GM18526 (cell line): Measurements from ENCODE around the gene CSNK1G2.

Experiments used
- POLR2A ChIP-seq: IDR thresholded peaks from 3 replicates; pipeline ENCODE4 v1.6.1; 2011; ENCODE audit not compliant: insufficient read length; ENCODE audit errors: extremely low read depth

CSNK1G2 gene

GRCh38 chr19:2022289-2022688 is 81.3 kb downstream of the CSNK1G2 start:
- TF ChIP-seq POLR2A, result no peak

GRCh38 chr19:2026770-2027169 is 85.8 kb downstream of the CSNK1G2 start:
- no peak for TF ChIP-seq POLR2A

DNA sequence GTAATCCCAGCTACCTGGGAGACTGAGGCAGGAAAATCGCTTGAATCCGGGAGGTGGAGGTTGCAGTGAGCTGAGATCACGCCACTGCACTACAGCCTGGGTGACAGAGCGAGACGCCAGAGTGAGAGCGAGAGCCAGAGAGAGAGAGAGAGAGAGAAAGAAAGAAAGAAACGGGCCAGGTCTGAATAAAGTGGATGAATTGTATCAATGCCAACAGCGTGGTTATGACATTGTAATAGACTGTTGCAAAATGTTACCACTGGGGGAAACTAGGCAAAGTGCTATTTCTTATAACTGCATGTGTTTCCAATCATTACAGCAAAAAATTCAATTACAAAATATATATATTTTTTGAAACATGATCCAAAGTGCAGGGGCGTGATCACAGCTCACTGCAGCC is 86.4 kb downstream of the CSNK1G2 start:
- TF ChIP-seq POLR2A, result no peak
